ENCODE data around the gene UAP1L1. TPM values are rescaled to one million over a fixed set of nuclear protein-coding genes. Genes with fewer than 3 reads are reported as not detected.
A peak's percentile ranks its signal among the peaks of the same experiment; 100 is the strongest.

Gene UAP1L1
- polyA plus RNA-seq, 2 of the 4 experiments (the other 2 are of a cell fraction): 1.2 to 7.8 TPM

- no peak for FAIRE-seq
- Histone ChIP-seq H3K4me1 (peaks cover 16% of the 10 kb centered on the region), H3K9me3 (no peaks in the 10 kb centered on the region), H3K4me2 (peak overlapping the region; percentile 95), H3K27ac (peak overlapping the region; percentile 72 to 92), H3K4me3 (peak overlapping the region; percentile 66)
- no peak for DNase-seq (ENCODE audit: low read depth in 1 of 2, low spot score in 1 of 2)
- no peak for TF ChIP-seq ZNF302 (CRISPR knock-in tag; IDR thresholded peaks at IDR 0.05)
- no peak for TF ChIP-seq ZC3H11A (IDR thresholded peaks at IDR 0.05)
- no peak for TF ChIP-seq SMC3 (IDR thresholded peaks at IDR 0.05)
- TF ChIP-seq ZSCAN20 (CRISPR knock-in tag; IDR thresholded peaks at IDR 0.05): no peak
- TF ChIP-seq KDM1A (IDR thresholded peaks at IDR 0.05; ENCODE audit: low read depth): no peak
- no peak for TF ChIP-seq MAFK (IDR thresholded peaks at IDR 0.05; ENCODE audit: partially characterized antibody)
- TF ChIP-seq BCL3 (IDR thresholded peaks at IDR 0.05): 0 out of 3 replicates have a peak, but pooled peaks have one; percentile 11
- CTCF ChIA-PET: interaction anchor here (2.1 to 24.0 kb wide), 4 partner anchors 9 to 32 kb away, joined by 7 to 321 read pairs (median 14); partner anchors contain the start of genes MAN1B1, NPDC1 and SAPCD2
- no peak for ATAC-seq
- 75% methylated on average over 41 of the region's 76 CpGs for WGBS (ENCODE audit: missing lambda C conversion rate)
- POLR2A ChIA-PET: no interaction called here
These were observed 709 bp downstream of the UAP1L1 start for GRCh38 chr9:137077758-137078693.

GRCh38 chr9:137078701-137079400, 1.5 kb downstream of the UAP1L1 start:
- Histone ChIP-seq H3K27ac (no peak overlapping the region), H3K9me3 (no peaks in the 10 kb centered on the region), H3K4me3 (no peak overlapping the region), H3K4me1 (peaks cover 25% of the 10 kb centered on the region), H3K4me2 (no peak overlapping the region; the same call in 2 of the 3 replicates)
- no peak for FAIRE-seq
- no peak for DNase-seq (ENCODE audit: low read depth in 1 of 2, low spot score in 1 of 2)
- POLR2A ChIA-PET: interaction anchor here (0.5 kb wide), 1 partner anchor 13 kb away, joined by 5 read pairs; no protein-coding TSS in a partner anchor
- TF ChIP-seq E2F6 (IDR thresholded peaks at IDR 0.05; ENCODE audit: borderline replicate concordance, low read depth) (no peak), USF2 (IDR thresholded peaks at IDR 0.05) (no peak), REST (IDR thresholded peaks at IDR 0.05) (no peak), EHF (CRISPR knock-in tag; IDR thresholded peaks at IDR 0.05) (no peak), NFE2L2 (conservative IDR thresholded peaks at IDR 0.05; ENCODE audit: low read length) (no peak), SMC3 (IDR thresholded peaks at IDR 0.05) (no peak), RCOR1 (IDR thresholded peaks at IDR 0.05; ENCODE audit: low read depth, low read length) (no peak), MAX (IDR thresholded peaks at IDR 0.05) (no peak), HOXA7 (CRISPR knock-in tag; IDR thresholded peaks at IDR 0.05) (no peak), HES2 (IDR thresholded peaks at IDR 0.05) (no peak), MAZ (IDR thresholded peaks at IDR 0.05; ENCODE audit: borderline replicate concordance, low read depth, low read length) (no peak), RNF2 (IDR thresholded peaks at IDR 0.05; ENCODE audit: borderline replicate concordance, low read depth) (no peak), RFX5 (IDR thresholded peaks at IDR 0.05) (no peak), CHD2 (IDR thresholded peaks at IDR 0.05; ENCODE audit: low read length, partially characterized antibody) (no peak), KDM5A (IDR thresholded peaks at IDR 0.05) (no peak), GATA3 (IDR thresholded peaks at IDR 0.05; ENCODE audit: borderline replicate concordance) (no peak), ZNF302 (CRISPR knock-in tag; IDR thresholded peaks at IDR 0.05) (no peak), PHF8 (IDR thresholded peaks at IDR 0.05; ENCODE audit: borderline replicate concordance, low read depth) (no peak)
- WGBS (ENCODE audit: missing lambda C conversion rate): 95% methylated on average over 38 of the region's 51 CpGs
- CTCF ChIA-PET: interaction anchor here (3.8 to 24.0 kb wide), 2 partner anchors 11 to 32 kb away, joined by 18 to 321 read pairs; partner anchors contain the start of genes NPDC1 and SAPCD2
- no peak for ATAC-seq

Measured in A549 (cell line).